HEK293 (cell line): ENCODE results near the gene KANK2.
A peak's percentile ranks its signal among the peaks of the same experiment; 100 is the strongest.

Experiments
- CTCF ChIA-PET: fragments of 350-600 bp; formaldehyde crosslinking; extraction: SDS; loops from one replicate; lab custom pipeline; 2021; ENCODE audit warnings: antibody characterized with exemption; lab: Yijun Ruan, JAX
- POLR2A ChIA-PET: fragments of 300-600 bp; formaldehyde crosslinking; extraction: SDS; loops from one replicate; lab custom pipeline; 2020; ENCODE audit warnings: antibody characterized with exemption, inconsistent platforms; lab: Yijun Ruan, JAX
- H3K27ac ChIP-seq: fragments of 200-500 bp; sonication (Bioruptor generic); 2 replicates; pipeline ENCODE4 v1.5.1; 2014; ENCODE audit warnings: low read depth, low read length, control low read depth, inconsistent platforms; ENCODE audit errors: extremely low read depth
- H3K36me3 ChIP-seq, 2 experiments: fragments of 200-500 bp in 1 of 2; sonication (Bioruptor generic) in 1 of 2; 1 replicate in 1 of 2; 2 replicates in 1 of 2; pipeline ENCODE4 v1.5.1; 2014 to 2017; ENCODE audit warnings: inconsistent platforms in 2 of 2, low read length in 2 of 2; ENCODE audit not compliant: control insufficient read depth in 2 of 2, insufficient read depth in 1 of 2
- H3K4me1 ChIP-seq: fragments of 200-500 bp; sonication (Bioruptor generic); 2 replicates; pipeline ENCODE4 v1.5.1; 2014; ENCODE audit warnings: mild to moderate bottlenecking, low read length, inconsistent platforms; ENCODE audit not compliant: control insufficient read depth, insufficient read depth
- H3K4me3 ChIP-seq: 2 replicates; pipeline ENCODE4 v1.5.1; 2011; ENCODE audit warnings: low read depth, mild to moderate bottlenecking, control low read depth, low read length, moderate library complexity
- H3K9me3 ChIP-seq: fragments of 200-500 bp; sonication (Bioruptor generic); 2 replicates; pipeline ENCODE4 v1.5.1; 2014; ENCODE audit warnings: low read depth, low read length, inconsistent platforms; ENCODE audit not compliant: control insufficient read depth, insufficient read depth
- HOXD13 ChIP-seq: sonication (generic); formaldehyde crosslinking; IDR thresholded peaks from 2 replicates; pipeline ENCODE4 v1.8.0; 2022; ENCODE audit warnings: missing genetic modification reagents, borderline replicate concordance
- KLF1 ChIP-seq: fragments of 450-650 bp; formaldehyde crosslinking; IDR thresholded peaks from 2 replicates; pipeline ENCODE4 v1.5.1; 2016; ENCODE audit warnings: missing biosample characterization, missing genetic modification characterization
- KLF16 ChIP-seq: fragments of 450-650 bp; formaldehyde crosslinking; IDR thresholded peaks from 2 replicates; pipeline ENCODE4 v1.5.1; 2017; ENCODE audit warnings: missing biosample characterization, missing genetic modification characterization
- SETDB1 ChIP-seq: IDR thresholded peaks from one replicate; pipeline ENCODE4 v1.6.1; 2017; ENCODE audit warnings: mild to moderate bottlenecking, low read length, moderate library complexity, mixed read lengths; ENCODE audit not compliant: insufficient read length
- ZBTB10 ChIP-seq: fragments of 450-650 bp; formaldehyde crosslinking; IDR thresholded peaks from 2 replicates; pipeline ENCODE4 v1.5.1; 2016; ENCODE audit warnings: missing biosample characterization, missing genetic modification characterization
- ZNF112 ChIP-seq: fragments of 450-650 bp; formaldehyde crosslinking; IDR thresholded peaks from 2 replicates; pipeline ENCODE4 v1.5.0; 2017; ENCODE audit warnings: missing biosample characterization, missing genetic modification characterization
- ZNF138 ChIP-seq: fragments of 450-650 bp; formaldehyde crosslinking; IDR thresholded peaks from 2 replicates; pipeline ENCODE4 v1.5.1; 2016; ENCODE audit warnings: missing biosample characterization, missing genetic modification characterization, borderline replicate concordance
- ZNF37A ChIP-seq: fragments of 450-650 bp; IDR thresholded peaks from 2 replicates; pipeline ENCODE4 v1.5.1; 2018; ENCODE audit warnings: missing biosample characterization, missing genetic modification characterization
- ZNF571 ChIP-seq: fragments of 450-650 bp; formaldehyde crosslinking; IDR thresholded peaks from 2 replicates; pipeline ENCODE4 v1.5.0; 2017; ENCODE audit warnings: missing biosample characterization, missing genetic modification characterization
- ZSCAN30 ChIP-seq: fragments of 450-650 bp; IDR thresholded peaks from 2 replicates; pipeline ENCODE4 v1.5.1; 2018; ENCODE audit warnings: missing biosample characterization, mild to moderate bottlenecking, missing genetic modification characterization, moderate library complexity
- ZSCAN4 ChIP-seq: fragments of 450-650 bp; formaldehyde crosslinking; IDR thresholded peaks from 2 replicates; pipeline ENCODE4 v1.5.1; 2017; ENCODE audit warnings: missing biosample characterization, missing genetic modification characterization
- TF ChIP-seq, protein P1 (sequence below): fragments of 450-650 bp; formaldehyde crosslinking; IDR thresholded peaks from 2 replicates; pipeline ENCODE4 v1.5.1; 2016; ENCODE audit warnings: missing biosample characterization, missing genetic modification characterization

KANK2 gene

DNA sequence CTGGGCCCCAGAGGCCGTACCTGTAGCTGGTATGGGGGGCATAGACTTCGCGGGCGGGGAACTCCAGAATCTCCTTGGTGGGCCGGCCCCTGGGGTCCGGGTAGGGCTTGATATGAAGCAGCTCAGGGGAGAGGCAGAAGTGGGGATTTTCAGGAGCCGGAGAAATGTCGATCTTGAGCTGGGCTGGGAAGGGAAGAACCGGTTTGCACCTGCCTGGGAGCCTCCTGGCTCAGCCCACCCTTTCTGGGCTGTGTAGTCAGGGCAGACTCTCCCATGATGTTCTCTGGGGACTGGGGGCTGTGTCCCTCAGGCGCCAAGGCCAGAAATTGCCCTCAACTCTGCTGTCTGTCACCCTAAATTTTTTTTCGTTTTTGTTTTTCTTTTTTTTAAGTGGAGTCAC lies 44.7 kb upstream of the KANK2 start:
- POLR2A ChIA-PET: interaction anchor here (1.0 kb wide), 1 partner anchor 15 kb away, joined by 3 read pairs; no protein-coding TSS in a partner anchor
- peaks cover 0 to 18% of the 10 kb centered on the region in 2 experiments; a peak in 2 of 3 replicates for H3K36me3 ChIP-seq
- no peak overlapping the region for H3K27ac ChIP-seq
- CTCF ChIA-PET: interaction anchor here (0.5 to 1.8 kb wide), 11 partner anchors 8 to 992 kb away, joined by 3 to 9 read pairs (median 4); no protein-coding TSS in a partner anchor
- no peaks in the 10 kb centered on the region for H3K4me1 ChIP-seq
- peak; percentile 2; the same call in 1 of the 2 replicates for TF ChIP-seq KLF1 (tag by site-specific recombination)
- TF ChIP-seq ZNF138: no peak
- H3K9me3 ChIP-seq: no peaks in the 10 kb centered on the region
- no peak overlapping the region for H3K4me3 ChIP-seq

DNA sequence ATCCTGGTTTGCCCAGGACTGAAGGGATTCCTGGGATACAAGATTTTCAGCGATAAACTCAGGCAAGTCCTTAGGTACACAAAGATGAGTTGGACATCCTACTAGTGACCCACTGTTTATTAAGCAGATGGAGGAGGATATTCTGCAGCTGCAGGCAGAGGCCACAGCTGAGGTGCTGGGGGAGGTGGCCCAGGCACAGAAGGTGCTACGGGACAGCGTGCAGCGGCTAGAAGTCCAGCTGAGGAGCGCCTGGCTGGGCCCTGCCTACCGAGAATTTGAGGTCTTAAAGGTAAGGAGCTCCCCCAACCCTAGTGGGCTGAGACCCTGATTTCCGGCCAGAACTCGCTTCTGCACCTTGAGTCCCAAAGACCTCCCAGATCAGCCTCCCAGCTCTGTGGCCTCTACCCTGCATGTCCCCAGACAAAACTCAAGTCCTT lies 42.7 kb upstream of the KANK2 start:
- ChIA-PET POLR2A (interaction anchor here (0.6 kb wide), 1 partner anchor 12 kb away, joined by 3 read pairs; no protein-coding TSS in a partner anchor), CTCF (interaction anchor here (0.6 kb wide), 2 partner anchors 35 to 86 kb away, joined by 3 read pairs; no protein-coding TSS in a partner anchor)
- no peak for TF ChIP-seq ZNF112 (tag by site-specific recombination)
- Histone ChIP-seq H3K4me3 (no peak overlapping the region), H3K27ac (no peak overlapping the region), H3K4me1 (no peaks in the 10 kb centered on the region), H3K9me3 (no peaks in the 10 kb centered on the region), H3K36me3 (peaks cover 0 to 18% of the 10 kb centered on the region in 2 experiments; a peak in 2 of 3 replicates)

- TF ChIP-seq ZNF37A (tag by site-specific recombination): no peak
- no peak for TF ChIP-seq ZNF571 (tag by site-specific recombination)
- TF ChIP-seq HOXD13: peak; percentile 98
- TF ChIP-seq KLF16: no peak
- no peak for TF ChIP-seq ZSCAN4 (tag by site-specific recombination)
- TF ChIP-seq ZBTB10: no peak
- no peak for TF ChIP-seq ZSCAN30
- POLR2A ChIA-PET: no interaction called here
- Histone ChIP-seq H3K27ac (no peak within 1 kb of the TSS), H3K36me3 (peaks cover 0 to 18% of the 10 kb centered on the region in 2 experiments; a peak in 2 of 3 replicates), H3K4me3 (no peak within 1 kb of the TSS), H3K4me1 (no peaks in the 10 kb centered on the region), H3K9me3 (no peaks in the 10 kb centered on the region)
- CTCF ChIA-PET: interaction anchor here (0.6 kb wide), 1 partner anchor 35 kb away, joined by 3 read pairs; no protein-coding TSS in a partner anchor
These were observed 42.1 kb upstream of the KANK2 start, which contains the start of gene ANGPTL8 for GRCh38 chr19:11239377-11240000. Gene ANGPTL8 (plus strand): TSS chr19:11239619. CDS start chr19:11239638, 19 bp downstream.

GRCh38 chr19:11238781-11239376 lies 41.5 kb upstream of the KANK2 start:
- Histone ChIP-seq H3K27ac (no peak overlapping the region), H3K4me1 (no peaks in the 10 kb centered on the region), H3K36me3 (peaks cover 0 to 18% of the 10 kb centered on the region in 2 experiments; a peak in 2 of 3 replicates), H3K9me3 (no peaks in the 10 kb centered on the region), H3K4me3 (no peak overlapping the region)
- ChIA-PET POLR2A (no interaction called here), CTCF (interaction anchor here (0.8 kb wide), 1 partner anchor 17 kb away, joined by 3 read pairs; no protein-coding TSS in a partner anchor)
- TF ChIP-seq SETDB1: peak; percentile 22
- TF ChIP-seq, protein P1, sequence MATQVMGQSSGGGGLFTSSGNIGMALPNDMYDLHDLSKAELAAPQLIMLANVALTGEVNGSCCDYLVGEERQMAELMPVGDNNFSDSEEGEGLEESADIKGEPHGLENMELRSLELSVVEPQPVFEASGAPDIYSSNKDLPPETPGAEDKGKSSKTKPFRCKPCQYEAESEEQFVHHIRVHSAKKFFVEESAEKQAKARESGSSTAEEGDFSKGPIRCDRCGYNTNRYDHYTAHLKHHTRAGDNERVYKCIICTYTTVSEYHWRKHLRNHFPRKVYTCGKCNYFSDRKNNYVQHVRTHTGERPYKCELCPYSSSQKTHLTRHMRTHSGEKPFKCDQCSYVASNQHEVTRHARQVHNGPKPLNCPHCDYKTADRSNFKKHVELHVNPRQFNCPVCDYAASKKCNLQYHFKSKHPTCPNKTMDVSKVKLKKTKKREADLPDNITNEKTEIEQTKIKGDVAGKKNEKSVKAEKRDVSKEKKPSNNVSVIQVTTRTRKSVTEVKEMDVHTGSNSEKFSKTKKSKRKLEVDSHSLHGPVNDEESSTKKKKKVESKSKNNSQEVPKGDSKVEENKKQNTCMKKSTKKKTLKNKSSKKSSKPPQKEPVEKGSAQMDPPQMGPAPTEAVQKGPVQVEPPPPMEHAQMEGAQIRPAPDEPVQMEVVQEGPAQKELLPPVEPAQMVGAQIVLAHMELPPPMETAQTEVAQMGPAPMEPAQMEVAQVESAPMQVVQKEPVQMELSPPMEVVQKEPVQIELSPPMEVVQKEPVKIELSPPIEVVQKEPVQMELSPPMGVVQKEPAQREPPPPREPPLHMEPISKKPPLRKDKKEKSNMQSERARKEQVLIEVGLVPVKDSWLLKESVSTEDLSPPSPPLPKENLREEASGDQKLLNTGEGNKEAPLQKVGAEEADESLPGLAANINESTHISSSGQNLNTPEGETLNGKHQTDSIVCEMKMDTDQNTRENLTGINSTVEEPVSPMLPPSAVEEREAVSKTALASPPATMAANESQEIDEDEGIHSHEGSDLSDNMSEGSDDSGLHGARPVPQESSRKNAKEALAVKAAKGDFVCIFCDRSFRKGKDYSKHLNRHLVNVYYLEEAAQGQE (tag by site-specific recombination): no peak
